Measurements from ENCODE around the gene PTN.

Gene PTN

GRCh38 chr7:137343281-137343841, at the start of gene PTN:
Gene PTN, minus strand, starts transcription at chr7:137343733. Its CDS starts 88,760 bp downstream, at chr7:137254973.
- no peak for DNase-seq (ENCODE audit: low read depth)

- no peak for DNase-seq (ENCODE audit: low read depth)
These were observed 46.5 kb upstream of the PTN start for GRCh38 chr7:137390076-137390475.

- no peak for DNase-seq (ENCODE audit: low read depth)
These were observed 45.4 kb upstream of the PTN start for GRCh38 chr7:137388916-137389315.

- no peak for DNase-seq (ENCODE audit: low read depth)
These were observed 43.4 kb upstream of the PTN start for GRCh38 chr7:137386966-137387365.

GRCh38 chr7:137381045-137381444, 37.5 kb upstream of the PTN start:
- DNase-seq (ENCODE audit: low read depth) = no peak

GRCh38 chr7:137373507-137373906, 30.0 kb upstream of the PTN start:
- DNase-seq (ENCODE audit: low read depth) = no peak

GRCh38 chr7:137371616-137372015, 28.1 kb upstream of the PTN start:
- no peak for DNase-seq (ENCODE audit: low read depth)

- DNase-seq (ENCODE audit: low read depth) = no peak
These were observed 23.5 kb upstream of the PTN start for GRCh38 chr7:137366995-137367394.

- DNase-seq (ENCODE audit: low read depth) = no peak
These were observed 20.1 kb upstream of the PTN start for GRCh38 chr7:137363683-137364082.

- DNase-seq (ENCODE audit: low read depth) = no peak
These were observed 16.6 kb upstream of the PTN start for GRCh38 chr7:137360087-137360679.

- no peak for DNase-seq (ENCODE audit: low read depth)
These were observed 11.4 kb upstream of the PTN start for GRCh38 chr7:137354961-137355360.

GRCh38 chr7:137354396-137354795, 10.9 kb upstream of the PTN start:
- no peak for DNase-seq (ENCODE audit: low read depth)

- no peak for DNase-seq (ENCODE audit: low read depth)
These were observed 8.4 kb upstream of the PTN start for GRCh38 chr7:137351941-137352340.

GRCh38 chr7:137345799-137346449, 2.4 kb upstream of the PTN start:
- DNase-seq (ENCODE audit: low read depth) = no peak

- no peak for DNase-seq (ENCODE audit: low read depth)
These were observed 688 bp downstream of the PTN start for GRCh38 chr7:137342828-137343261.

GRCh38 chr7:137342265-137342664, 1.3 kb downstream of the PTN start:
- DNase-seq (ENCODE audit: low read depth) = no peak

GRCh38 chr7:137337902-137338301, 5.6 kb downstream of the PTN start:
- DNase-seq (ENCODE audit: low read depth) = no peak

- no peak for DNase-seq (ENCODE audit: low read depth)
These were observed 7.7 kb downstream of the PTN start for GRCh38 chr7:137335814-137336213.

- DNase-seq (ENCODE audit: low read depth) = no peak
These were observed 12.2 kb downstream of the PTN start for GRCh38 chr7:137331378-137331777.

GRCh38 chr7:137329411-137329810, 14.1 kb downstream of the PTN start:
- no peak for DNase-seq (ENCODE audit: low read depth)

GRCh38 chr7:137328373-137329120, 15.0 kb downstream of the PTN start:
- no peak for DNase-seq (ENCODE audit: low read depth)

- DNase-seq (ENCODE audit: low read depth) = no peak
These were observed 17.6 kb downstream of the PTN start for GRCh38 chr7:137325927-137326326.
